ENCODE results near the gene ZDHHC9.
A peak's percentile ranks its signal among the peaks of the same experiment; 100 is the strongest.

ZDHHC9 gene

GRCh38 chrX:129761596-129761995 is 82.1 kb downstream of the ZDHHC9 start:
- DNase-seq (ENCODE audit: low spot score): no peak

- DNase-seq (ENCODE audit: low spot score): no peak
Measured at GRCh38 chrX:129760981-129761380, 82.7 kb downstream of the ZDHHC9 start.

GRCh38 chrX:129760155-129760554 is 83.5 kb downstream of the ZDHHC9 start:
- no peak for DNase-seq (ENCODE audit: low spot score)

- DNase-seq (ENCODE audit: low spot score): no peak
Measured at GRCh38 chrX:129759576-129760061, 84.1 kb downstream of the ZDHHC9 start.

GRCh38 chrX:129755779-129756650 is 87.7 kb downstream of the ZDHHC9 start:
- no peak for DNase-seq (ENCODE audit: low spot score)

- DNase-seq (ENCODE audit: low spot score): peak; percentile 54
Measured at GRCh38 chrX:129754056-129755024, 89.3 kb downstream of the ZDHHC9 start.
